Measurements from ENCODE around the gene GRID1.

DNA sequence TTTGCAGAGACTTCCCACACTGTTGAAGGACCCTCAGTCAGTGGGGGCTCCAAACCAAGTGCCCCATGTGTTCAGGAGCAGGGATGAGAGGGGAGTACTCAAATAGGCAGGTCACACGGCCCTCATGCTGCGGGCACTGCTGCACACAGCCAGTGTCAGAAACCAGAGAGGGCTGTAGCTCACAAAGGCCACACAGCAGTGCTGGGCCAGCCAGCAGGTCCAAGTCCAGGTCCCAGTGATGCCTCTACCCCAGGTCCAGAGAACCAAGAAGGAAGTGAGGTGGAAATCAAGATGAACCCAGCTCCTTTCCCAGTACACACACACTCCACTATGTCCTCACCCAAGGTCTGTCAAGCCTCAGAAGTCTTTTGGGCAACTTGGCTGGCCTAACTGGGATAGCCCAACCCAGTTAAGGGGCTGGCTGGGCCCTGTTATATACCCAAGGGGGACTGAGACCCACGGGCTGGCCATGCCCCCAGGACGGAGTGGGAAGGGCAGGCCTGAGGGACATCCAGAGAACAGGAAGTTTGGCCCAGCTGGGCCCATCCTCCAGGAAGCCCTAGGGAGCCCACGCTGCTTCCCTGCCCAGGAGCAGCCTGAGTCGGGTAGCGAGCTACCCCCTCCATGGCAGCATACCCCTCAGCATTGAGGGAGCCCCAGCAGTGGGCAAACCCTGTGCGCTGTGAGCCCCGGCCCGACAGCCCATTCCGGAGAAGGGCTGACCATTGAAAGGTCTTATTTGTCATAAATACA, 24.3 kb downstream of the GRID1 start:
- TF ChIP-seq RAD21 (IDR thresholded peaks at IDR 0.05; ENCODE audit: low read length), result no peak
- TF ChIP-seq, protein P1, sequence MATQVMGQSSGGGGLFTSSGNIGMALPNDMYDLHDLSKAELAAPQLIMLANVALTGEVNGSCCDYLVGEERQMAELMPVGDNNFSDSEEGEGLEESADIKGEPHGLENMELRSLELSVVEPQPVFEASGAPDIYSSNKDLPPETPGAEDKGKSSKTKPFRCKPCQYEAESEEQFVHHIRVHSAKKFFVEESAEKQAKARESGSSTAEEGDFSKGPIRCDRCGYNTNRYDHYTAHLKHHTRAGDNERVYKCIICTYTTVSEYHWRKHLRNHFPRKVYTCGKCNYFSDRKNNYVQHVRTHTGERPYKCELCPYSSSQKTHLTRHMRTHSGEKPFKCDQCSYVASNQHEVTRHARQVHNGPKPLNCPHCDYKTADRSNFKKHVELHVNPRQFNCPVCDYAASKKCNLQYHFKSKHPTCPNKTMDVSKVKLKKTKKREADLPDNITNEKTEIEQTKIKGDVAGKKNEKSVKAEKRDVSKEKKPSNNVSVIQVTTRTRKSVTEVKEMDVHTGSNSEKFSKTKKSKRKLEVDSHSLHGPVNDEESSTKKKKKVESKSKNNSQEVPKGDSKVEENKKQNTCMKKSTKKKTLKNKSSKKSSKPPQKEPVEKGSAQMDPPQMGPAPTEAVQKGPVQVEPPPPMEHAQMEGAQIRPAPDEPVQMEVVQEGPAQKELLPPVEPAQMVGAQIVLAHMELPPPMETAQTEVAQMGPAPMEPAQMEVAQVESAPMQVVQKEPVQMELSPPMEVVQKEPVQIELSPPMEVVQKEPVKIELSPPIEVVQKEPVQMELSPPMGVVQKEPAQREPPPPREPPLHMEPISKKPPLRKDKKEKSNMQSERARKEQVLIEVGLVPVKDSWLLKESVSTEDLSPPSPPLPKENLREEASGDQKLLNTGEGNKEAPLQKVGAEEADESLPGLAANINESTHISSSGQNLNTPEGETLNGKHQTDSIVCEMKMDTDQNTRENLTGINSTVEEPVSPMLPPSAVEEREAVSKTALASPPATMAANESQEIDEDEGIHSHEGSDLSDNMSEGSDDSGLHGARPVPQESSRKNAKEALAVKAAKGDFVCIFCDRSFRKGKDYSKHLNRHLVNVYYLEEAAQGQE (IDR thresholded peaks at IDR 0.05; ENCODE audit: low read depth, low read length), result no peak
- no peak for TF ChIP-seq FOXM1 (IDR thresholded peaks at IDR 0.05; ENCODE audit: low read depth)
- no peak for TF ChIP-seq JUND (IDR thresholded peaks at IDR 0.05)
- TF ChIP-seq, protein P2, sequence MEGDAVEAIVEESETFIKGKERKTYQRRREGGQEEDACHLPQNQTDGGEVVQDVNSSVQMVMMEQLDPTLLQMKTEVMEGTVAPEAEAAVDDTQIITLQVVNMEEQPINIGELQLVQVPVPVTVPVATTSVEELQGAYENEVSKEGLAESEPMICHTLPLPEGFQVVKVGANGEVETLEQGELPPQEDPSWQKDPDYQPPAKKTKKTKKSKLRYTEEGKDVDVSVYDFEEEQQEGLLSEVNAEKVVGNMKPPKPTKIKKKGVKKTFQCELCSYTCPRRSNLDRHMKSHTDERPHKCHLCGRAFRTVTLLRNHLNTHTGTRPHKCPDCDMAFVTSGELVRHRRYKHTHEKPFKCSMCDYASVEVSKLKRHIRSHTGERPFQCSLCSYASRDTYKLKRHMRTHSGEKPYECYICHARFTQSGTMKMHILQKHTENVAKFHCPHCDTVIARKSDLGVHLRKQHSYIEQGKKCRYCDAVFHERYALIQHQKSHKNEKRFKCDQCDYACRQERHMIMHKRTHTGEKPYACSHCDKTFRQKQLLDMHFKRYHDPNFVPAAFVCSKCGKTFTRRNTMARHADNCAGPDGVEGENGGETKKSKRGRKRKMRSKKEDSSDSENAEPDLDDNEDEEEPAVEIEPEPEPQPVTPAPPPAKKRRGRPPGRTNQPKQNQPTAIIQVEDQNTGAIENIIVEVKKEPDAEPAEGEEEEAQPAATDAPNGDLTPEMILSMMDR (IDR thresholded peaks at IDR 0.05), result no peak
- TF ChIP-seq YY1 (IDR thresholded peaks at IDR 0.05; ENCODE audit: low read depth), result no peak
- no peak for TF ChIP-seq TAF1 (IDR thresholded peaks at IDR 0.05; ENCODE audit: borderline replicate concordance, low read depth, low read length)
- TF ChIP-seq, protein P3, sequence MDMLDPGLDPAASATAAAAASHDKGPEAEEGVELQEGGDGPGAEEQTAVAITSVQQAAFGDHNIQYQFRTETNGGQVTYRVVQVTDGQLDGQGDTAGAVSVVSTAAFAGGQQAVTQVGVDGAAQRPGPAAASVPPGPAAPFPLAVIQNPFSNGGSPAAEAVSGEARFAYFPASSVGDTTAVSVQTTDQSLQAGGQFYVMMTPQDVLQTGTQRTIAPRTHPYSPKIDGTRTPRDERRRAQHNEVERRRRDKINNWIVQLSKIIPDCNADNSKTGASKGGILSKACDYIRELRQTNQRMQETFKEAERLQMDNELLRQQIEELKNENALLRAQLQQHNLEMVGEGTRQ (IDR thresholded peaks at IDR 0.05; ENCODE audit: borderline replicate concordance, low read depth, low read length), result no peak
- TF ChIP-seq GABPA (IDR thresholded peaks at IDR 0.05; ENCODE audit: low read depth), result no peak
- TF ChIP-seq CHD2 (IDR thresholded peaks at IDR 0.05; ENCODE audit: low read length, partially characterized antibody), result no peak
- no peak for TF ChIP-seq POLR2AphosphoS5 (IDR thresholded peaks at IDR 0.05; ENCODE audit: low read depth, low read length)
